NCI-H146 (cell line): ENCODE results near the gene E2F2.

ENCODE experiments used
- DNase-seq: peaks from one replicate; lab custom pipeline; 2025; lab: John Stamatoyannopoulos, UW

Gene E2F2

DNA sequence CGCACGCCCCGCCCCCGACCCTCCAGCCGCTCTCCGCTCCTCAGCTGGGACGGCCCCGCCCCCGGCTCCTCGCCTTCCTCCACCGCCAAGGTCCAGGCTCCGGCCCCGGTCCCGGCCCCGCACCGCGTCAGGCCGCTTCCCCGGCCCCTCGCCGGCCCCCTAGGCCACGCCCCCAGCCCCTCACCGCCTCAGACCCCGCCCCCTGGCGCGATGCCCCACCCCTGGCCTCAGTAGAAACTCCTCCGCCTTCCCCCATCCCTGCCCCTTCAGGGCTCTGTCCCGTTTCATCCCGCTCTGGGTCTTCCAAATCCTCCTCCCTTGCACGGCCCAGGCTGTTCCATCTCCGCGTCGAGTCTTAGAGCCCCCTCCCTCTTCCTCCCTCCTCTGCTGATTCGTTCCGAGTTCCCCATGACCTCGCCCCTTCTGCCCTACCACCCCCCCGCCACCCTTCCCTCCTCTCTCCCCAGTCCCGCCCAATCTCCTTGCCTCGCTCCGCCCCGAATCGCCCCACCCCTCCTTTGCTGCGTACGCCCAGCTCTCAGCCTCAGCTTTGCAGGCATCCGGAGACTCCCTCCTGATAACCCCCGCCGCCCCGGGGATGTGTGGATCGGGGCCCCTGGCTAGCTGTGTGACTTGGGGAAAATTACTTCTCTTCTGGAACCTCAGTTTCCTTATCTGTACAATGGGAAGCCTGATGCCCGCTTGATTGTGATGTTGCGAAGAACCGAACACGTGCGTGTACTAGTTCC is 46.6 kb downstream of the E2F2 start:
- peak; percentile 86 for DNase-seq

DNA sequence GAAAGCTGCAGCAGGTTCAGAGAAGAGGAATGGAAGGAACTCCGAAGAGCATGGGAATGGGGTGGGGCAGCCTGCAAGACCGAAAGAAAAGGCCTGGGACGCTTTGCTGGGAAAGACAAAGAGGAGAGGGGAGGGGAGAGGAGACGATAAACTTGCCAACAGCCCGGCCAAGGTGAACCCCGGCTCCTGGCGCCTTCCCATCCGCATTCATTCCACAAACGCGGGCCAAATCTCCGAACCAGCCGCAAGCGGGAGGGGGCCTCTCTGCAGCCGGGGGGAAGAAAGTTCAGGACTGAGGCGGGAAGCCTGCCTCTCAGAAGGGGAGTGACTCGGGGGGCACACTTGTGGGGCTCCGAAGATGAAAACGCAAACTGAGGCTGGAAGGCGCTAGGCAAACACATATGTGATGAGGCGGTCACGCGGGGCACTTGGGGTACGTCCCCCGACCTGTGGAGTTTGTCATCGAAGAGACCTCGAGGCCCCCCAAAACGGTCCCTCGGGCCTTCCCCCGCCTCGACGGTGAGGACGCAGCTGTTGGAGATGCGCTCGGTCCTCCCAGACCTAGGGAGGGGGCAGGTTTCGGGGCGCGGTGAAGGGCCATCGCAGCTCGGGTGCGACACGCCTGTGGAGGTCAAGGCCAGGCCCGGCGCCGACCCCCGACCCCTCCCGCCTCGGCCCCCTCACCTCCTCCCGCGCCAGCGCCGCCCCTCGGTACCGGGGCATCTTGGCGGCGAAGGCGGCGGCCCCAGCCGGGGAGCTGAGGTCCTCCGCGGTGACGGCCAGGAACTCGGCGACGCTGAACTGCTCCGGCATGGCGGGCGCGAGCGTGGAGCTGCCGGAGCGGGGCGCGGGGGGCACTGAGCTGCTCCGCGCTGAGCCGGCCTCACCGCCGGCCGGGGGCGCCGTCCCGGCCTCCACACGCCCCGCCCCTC is 47.4 kb downstream of the E2F2 start, which contains the start of gene ASAP3:
TSS of gene ASAP3 (minus strand) at position 859 of the 932 bp plus-strand sequence. CDS start at position 813, 46 bp downstream.
- no peak for DNase-seq

DNA sequence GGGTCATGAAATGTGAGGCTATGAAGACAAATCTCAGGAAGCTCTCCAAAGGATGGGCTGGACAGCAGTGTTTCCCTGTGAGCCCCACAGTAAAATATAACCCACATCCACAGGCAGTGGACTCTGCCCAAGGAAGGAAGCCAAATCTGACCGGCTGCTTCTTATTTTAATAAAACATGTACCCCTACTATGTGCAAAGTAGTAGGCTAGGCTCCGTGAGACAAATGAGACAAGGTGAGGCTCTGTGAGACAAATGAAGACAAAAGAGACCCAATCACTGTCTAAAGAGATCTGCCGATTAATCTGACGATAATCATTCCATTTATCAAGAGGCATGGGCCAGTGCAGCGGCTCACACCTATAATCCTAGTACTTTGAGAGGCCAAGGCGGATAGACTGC is 49.1 kb downstream of the E2F2 start:
- DNase-seq: no peak

DNA sequence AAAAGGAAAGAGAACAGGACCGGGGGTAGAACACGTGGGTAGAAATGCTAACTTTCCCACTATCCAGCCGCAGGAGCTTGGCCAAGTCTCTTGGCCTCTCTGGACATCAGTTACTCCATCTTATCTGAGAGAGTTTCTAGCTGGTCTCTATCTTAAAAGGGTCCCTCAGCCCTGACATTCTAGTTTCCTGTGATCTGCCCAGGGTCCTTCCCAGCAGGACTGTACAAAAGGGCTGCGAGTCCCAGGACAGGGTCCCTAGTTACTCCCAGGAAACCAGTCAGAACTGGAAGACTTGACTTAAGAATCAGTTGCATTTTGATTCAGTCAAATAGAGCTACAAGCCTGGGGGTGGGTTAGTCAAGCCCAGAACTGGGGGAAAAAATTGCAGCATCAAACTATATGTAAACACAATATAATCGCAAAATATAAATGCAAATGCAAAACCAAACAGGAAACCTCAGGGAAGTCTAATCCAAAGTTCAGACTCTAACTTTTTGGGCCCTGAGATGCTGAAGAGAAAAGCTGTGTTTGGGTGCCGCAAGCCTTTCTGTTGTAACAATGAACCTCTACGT is 49.9 kb downstream of the E2F2 start:
- DNase-seq: no peak

DNA sequence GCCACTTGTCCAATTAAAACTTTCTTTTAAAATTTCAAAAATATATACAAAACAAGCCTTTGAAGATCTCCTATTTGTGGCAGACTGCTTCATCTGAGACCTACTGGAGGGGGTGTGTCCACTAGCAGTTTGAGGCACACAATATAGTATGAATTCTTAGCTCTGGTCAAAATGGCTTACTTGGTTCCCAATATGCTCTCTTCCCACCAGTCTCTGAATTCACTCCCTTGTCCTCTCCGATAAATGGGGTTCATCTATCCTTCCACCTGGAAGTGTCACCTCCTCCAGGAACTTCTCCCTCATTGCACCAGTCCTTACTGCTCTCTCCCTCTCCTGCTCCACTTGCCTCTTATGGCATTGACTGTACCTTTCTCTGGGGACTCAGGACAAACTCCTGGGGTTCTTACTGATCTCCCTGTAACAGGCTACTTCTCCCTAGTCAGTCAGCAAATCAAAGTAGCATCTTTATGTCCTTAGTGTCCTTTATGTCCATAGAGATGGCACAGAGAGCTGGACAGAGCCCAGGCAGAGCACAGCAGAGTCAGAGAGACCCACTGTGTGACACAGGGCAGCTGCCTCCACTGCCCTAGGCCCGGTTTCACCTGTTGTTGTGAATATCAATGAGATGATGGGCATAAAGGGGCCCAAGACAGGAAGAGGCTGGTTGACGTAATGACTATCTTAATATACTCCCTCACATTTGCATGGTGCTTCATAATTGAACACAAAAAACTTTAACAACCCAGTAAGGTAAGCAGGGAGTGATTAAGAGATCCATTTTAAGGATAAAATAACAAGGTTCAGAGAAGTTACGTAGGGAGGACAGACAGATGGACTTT is 50.6 kb downstream of the E2F2 start:
- DNase-seq: no peak

DNA sequence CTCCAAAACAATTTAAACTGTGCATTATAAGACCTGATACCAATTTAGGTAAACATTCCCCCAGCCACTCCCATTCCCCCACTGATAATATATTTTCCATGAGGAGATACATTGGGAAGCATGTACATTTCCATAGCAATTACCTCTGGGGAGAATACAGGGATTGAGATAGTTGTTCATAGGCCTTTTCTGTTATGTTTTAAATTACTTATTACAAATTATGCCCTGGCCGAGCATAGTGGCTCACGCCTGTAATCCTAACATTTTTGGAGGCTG is 51.4 kb downstream of the E2F2 start:
- DNase-seq: no peak

DNA sequence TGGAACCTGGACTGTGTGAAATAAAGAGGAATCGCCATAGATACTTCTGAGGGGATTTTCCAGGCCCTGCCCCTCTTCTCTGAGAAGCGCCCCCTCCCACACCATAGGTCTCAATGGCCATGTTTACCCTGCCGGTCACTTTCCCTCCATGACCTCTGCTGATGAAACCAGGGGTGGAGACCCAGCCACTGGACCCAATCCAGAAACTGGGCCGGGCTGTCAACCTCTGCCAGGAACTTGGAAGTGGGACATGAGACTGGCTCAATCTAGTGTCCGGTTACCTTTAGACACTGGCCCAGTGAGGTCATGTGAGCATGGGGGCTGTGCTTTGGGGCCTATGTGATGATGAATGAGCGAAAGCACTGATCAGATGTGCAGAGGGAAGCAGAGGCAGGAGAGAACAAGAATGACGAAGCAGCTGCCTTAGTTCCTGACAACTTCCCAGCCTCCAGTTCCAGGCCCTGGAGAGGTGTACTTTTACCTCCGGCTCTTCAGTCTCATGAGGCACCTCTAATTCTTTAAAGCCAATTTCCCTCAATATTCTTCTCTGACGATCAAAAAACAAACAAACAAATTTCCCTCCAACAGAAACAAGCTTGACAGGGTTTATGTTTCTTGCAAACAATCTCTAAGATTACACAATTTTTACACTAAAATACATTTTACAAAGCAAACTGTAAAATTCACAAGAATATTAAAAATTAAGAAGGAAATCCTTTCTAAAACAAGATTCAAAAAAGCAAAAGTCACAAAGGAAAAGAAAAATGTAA is 52.0 kb downstream of the E2F2 start:
- no peak for DNase-seq

DNA sequence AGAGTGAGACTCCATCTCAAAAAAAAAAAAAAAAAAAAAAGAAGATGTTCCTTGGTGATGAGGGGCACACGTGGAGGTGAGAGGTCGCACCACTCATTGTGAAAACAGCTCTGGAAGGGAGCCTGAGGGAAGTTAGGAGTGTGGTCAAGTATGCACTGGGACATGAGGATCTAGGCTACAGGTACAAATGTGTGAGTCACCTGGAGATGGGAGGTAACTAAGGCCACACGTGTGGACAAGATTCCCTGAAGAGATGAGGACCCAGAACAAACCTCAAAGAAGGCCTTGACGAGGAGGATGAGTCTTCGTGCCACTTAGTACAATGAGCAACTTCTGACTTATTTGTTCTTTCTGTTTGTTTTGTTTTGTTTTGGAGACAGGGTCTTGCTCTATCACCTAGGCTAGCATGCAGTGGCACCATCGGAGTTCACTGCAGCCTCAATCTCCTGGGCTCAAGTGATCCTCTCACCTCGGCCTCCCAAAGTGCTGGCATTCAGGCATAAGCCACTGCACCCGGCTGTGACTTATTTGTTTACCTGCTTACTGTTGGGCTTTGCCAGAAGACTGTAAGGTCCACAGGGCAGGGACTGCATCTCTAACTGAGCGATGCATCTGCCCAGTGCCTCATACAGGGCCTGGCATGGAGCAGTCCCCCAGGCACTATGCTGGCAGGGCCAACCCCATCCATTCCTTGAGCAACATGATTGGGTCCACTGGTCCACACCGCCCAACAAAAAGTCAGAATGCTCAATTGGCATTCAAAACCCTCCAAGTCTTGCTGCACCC is 53.5 kb downstream of the E2F2 start:
- no peak for DNase-seq

DNA sequence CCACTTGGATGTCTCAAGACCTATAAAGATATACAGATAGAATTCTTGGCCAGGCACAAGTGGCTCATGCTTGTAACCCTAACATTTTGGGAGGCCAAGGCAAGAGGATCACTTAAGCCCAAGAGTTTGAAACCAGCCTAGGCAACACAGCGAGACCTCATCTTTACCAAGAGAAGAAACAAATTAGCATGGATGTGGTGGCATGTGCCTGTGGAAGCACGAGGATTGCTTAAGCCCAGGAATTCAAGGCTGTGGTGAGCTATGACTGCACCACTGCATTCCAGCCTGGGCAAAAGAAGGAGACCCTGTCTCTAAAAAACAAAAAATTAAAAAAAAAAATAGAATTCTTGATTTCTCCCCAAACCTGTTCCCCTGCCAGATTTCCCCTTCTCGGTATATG is 55.4 kb downstream of the E2F2 start:
- no peak for DNase-seq

DNA sequence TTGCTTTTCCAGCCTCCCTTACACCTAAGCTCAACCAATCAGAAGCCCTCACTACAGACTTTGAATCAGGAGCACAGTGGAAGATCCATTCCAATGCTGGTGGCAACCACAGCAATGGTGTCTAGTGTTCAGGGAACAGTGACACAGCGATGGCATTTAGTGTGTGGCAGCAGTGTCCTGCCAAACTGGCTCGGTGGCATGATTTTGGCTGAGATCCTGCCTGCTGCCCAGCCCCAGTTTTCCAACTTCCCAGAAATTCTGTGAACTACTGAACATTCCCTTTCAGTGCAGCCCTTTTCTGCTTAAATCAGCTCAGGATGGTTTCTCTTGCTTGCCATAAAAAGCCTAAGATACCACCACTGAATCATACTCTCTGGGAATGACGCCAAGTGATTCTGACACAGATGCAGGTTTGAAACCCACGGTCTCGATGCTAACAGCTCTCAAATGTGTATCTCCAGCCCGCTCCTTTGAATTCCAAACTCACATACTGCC is 55.9 kb downstream of the E2F2 start:
- no peak for DNase-seq

DNA sequence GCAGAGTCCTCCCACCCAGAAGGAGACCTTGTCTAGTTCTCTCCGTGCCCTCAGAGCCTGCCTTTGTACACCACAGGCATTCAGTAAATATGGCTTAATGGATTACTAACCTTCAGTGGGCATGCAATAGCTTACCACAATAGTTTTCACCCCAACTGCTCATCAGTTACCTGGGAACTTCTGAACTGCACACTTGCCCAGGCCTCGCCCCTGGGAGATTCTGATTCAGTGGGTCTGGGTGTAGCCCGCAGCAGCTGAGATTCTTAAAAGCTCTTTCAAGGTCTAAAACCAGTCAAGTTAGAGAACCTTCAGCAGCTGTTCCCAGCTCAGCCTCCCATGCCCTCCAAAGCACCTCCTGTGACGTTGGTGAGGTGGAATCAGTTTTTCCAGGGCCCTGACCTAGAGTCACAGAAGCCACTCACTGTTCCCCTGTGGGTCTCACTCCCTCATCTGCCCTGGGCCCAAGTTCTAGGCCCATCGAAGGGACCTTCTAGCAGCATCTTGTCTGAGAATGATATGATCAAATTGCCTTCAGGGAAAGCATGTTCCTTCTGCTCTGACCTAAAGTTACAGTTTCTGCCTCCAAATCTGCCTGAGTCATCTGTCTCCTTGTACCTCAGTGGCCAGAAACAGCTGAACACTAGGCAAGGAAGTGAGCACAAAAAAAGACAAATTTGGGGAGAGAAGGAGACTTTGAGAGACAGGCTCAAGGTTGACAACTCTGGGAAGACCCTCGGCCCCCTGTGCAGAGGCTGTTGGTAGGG is 57.8 kb downstream of the E2F2 start:
- no peak for DNase-seq

DNA sequence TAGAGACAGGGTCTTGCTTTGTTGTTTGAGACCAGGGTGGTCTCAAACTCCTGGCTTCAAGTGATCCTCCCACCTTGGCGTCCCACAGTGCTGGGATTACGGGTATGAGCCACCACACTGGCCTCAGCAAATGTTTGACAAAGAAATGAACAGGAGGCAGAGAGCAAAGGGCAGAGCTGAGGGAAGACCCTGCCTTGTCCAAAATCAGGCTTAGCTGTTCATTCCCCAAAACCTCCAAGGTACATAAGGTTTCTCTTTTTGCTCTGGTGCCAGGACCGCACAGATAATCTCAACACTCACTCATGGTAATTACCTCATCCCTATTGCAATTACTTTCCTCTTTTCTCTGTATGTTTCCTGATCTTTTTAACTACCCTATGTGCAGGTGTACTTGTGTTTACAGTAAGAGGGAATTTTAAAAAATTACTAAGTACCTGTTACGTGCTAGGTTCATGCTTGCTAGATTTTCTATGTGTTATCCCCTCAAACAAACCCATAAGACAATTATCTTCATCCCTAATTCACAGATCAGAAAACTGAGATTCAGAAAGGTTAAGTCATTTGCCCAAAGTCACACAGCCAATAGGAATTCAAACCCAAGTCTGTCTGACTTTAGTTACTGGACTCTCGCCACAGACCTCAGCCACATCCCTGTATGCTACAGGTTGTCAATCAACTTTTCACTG is 58.5 kb downstream of the E2F2 start:
- no peak for DNase-seq

DNA sequence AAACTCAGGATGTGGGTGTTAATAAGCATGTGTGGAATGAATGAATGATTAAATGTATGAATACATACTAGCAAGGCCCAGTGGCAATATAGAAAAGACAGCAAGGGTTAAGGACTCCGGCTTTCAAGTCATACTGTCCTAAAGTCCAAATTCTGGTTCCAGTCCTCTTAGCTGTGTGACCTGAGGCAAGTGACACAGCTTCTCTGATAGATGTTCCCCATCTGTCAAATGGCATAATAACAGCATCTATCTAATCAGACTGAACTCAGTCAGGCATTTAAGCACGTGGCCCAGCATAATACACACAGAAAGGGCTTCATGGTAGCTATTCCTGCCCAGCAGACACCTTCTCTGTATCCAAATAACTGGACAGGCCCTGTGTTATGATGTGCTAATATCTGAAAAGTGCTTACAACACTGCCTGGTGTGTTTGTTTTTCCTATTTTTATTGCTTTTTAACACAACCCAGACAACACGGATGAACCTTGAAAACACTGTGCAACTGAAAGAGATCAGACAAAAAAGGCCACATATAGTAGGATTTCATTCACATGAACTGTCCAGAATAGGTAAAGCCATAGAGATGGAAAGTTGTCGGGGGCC is 59.5 kb downstream of the E2F2 start:
- no peak for DNase-seq

DNA sequence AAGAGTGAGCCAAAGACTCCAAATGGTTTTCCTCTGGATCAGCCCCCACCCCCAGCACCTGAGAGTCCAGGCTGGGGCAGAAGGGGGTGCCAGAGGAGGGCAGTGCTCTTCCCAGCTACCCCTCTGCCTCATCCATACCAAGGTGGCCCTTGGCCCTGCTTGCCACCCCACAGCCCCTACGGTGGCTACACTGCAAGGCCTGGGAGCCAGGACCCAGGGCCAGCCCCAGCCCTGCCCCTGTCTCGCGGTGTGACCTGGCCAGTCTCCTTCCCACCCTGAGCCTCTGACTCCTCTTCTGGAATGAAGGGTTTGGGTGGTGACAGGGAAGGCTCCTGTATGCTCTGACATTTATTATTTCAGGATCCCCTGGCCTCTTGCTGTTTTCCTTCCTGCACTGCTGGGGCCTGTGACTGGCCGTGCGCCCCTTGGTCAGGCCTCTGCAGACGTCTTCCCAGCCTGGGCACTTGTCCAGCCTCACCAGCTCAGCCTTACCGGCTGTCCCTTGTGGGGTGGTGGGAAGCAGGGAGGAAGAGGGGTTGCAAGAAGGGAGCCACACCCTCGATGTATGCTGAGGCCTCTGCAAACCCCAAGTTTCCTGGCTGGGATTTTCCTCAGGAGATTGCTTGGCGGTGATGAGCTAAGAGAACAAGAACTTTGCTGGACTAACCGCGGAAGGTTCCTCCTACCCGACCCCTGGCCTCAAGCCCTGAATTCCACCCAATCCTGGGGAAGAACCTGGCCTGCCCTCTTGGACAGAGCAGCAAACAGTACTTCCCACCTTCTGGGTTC is 60.6 kb downstream of the E2F2 start:
- no peak for DNase-seq

DNA sequence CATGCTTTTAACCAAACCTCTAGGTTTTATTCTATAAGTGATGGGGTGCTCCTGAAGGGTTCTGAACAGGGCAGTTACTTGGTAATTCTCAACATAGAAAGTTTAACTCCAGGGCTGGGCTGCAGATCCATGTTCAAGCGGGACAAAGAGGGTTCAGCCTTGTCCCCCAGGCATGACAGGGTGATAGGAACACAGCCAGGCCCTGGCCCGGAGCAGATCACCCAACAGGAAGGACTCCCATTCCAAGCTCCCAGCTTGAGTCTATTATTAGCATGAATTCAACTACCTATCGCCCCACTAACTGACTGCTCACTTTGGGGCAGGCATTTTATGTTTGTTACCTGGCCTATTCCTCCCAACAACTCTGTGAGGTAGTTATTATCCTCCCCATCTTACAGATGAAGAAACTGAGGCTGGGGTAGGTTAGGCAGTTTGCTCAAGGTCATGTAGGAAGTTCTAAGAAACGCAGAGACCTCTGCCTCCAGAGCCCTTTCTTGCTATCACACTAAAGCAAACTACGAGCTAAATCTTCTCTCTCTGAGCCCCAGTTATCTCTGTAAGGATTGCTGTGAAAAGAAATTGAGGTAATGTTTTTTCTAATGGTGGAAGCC is 61.6 kb downstream of the E2F2 start:
- no peak for DNase-seq

DNA sequence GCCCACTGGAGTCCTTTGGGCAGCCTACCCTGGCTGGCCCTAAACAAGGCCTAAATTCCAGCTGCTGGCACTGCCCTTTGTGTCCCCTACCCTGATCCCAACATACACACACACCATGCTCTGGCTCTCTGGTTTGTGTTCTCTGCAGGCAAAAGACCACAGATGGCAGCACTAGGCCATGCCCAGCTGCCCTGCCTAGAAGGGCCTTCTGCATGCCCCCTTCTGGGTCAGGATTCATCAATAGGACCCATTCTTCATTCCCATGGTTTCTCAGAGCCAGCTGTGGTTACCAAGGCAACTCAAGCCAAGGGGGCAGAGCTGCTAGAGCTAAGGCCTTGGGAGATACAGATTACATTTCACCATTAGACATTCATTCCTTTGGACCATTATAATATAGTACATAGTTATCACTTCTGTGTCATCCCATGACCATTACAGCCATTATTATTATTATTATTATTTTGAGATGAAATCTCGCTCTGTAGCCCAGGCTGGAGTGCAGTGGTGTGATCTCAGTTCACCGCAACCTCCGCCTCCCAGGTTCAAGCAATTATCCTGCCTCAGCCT is 64.5 kb downstream of the E2F2 start:
- DNase-seq: no peak

DNA sequence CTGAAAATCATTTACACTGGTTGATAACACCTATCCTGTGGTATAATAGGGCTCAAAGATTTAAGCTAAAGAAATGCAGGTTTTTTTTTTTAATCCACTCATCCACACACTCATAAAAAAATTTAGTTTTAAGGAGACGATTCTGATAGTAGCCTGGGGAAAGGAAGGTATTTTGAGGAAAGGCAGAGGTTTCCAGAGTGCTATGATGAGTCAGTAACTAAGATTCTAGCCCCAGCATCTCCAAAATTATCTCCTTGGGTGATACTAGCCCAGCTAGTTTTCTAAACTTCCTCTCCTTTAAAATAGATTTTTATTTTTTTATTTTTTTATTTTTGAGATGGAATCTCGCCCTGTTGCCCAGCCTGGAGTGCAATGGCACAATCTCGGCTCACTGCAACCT is 67.7 kb downstream of the E2F2 start:
- no peak for DNase-seq
